CMK (cell line): ENCODE data around the gene NR4A3.
A peak's percentile ranks its signal among the peaks of the same experiment; 100 is the strongest.

Source experiments
- DNase-seq: peaks from one replicate; pipeline ENCODE4 v3.0.0-alpha.2; 2010; ENCODE audit warnings: low read depth

NR4A3 gene

DNA sequence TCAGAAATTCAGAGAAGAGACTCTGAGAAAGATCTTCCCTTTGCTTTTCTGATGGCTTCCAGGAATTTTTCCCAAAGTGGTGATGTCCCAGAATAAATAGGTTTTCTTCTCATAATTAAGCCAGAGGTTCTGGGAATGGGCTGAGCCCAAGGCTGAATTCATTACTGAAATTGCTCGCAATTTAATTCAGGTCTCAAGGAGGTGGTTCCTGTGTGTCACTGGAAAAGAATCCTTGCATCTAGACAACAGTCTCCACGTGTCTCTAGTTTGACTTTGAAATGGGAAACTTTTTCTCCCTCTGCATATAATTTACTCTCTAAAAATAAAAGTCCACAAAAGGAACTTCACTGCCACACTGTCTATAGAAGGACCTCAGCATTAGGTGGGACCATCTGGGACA lies 57.0 kb downstream of the NR4A3 start:
- no peak for DNase-seq

- DNase-seq = no peak
Observed at GRCh38 chr9:99881769-99882168, 60.1 kb downstream of the NR4A3 start.

DNA sequence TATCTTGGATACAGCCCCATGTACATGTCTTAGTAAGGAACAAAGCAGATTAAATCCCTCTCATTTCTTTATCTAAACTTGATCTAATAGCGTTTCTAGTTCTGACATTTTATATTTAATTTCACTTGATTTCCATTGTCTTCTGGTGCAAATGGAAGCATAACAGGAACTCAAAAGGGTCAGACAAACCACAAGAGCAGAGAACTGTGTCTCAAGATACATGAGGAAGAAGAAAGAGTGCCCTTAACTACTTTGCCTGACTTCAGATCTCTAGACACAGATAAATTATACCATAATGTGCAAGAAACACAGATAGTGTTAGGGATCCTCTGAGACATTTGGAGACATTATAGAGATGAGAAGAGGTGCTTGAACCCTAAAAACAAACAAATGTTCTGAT lies 64.1 kb downstream of the NR4A3 start:
- no peak for DNase-seq

GRCh38 chr9:99889120-99889519 lies 67.4 kb downstream of the NR4A3 start:
- no peak for DNase-seq

GRCh38 chr9:99894826-99895225 lies 73.1 kb downstream of the NR4A3 start:
- DNase-seq = no peak

DNA sequence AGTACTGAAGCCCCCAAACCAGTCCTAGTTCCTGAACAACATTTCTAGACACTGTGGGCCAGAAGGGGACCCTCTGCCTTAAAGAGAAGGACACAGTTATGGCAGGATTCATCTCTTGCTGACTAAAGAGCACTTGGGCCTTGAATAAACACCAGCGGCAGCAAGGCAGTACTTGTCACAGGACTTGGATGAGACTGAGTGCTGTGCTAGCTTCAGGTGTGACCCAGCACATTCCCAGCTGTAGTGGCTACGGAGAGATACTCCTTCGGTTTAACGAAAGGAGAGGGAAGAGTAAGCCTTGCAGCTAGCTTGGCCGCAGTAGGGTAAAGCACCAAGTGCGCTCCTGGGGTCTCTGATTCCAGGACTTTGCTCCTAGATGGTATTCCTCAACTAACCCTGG lies 73.8 kb downstream of the NR4A3 start:
- DNase-seq = no peak

- DNase-seq = no peak
Observed at GRCh38 chr9:99896119-99896518, 74.4 kb downstream of the NR4A3 start.

DNA sequence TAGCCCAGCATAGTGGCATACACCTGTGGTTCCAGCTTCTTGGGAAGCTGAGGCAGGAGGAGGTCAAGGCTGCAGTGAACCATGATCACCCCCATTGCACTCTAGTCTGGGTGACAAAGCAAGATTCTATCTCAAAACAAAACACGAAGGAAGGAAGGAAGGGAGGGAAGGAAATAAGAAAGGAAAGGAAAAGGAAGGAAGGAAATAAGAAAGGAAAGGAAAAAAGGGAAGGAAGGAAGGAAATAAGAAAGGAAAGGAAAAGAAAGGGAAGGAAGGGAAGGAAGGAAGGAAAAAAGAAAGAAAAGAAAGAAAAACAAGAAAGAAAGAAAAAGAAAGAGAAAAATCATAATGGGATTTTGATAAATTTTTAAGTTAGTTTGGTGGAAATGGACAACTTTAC lies 81.7 kb downstream of the NR4A3 start:
- no peak for DNase-seq

- no peak for DNase-seq
Observed at GRCh38 chr9:99905833-99906402, 84.2 kb downstream of the NR4A3 start.

DNA sequence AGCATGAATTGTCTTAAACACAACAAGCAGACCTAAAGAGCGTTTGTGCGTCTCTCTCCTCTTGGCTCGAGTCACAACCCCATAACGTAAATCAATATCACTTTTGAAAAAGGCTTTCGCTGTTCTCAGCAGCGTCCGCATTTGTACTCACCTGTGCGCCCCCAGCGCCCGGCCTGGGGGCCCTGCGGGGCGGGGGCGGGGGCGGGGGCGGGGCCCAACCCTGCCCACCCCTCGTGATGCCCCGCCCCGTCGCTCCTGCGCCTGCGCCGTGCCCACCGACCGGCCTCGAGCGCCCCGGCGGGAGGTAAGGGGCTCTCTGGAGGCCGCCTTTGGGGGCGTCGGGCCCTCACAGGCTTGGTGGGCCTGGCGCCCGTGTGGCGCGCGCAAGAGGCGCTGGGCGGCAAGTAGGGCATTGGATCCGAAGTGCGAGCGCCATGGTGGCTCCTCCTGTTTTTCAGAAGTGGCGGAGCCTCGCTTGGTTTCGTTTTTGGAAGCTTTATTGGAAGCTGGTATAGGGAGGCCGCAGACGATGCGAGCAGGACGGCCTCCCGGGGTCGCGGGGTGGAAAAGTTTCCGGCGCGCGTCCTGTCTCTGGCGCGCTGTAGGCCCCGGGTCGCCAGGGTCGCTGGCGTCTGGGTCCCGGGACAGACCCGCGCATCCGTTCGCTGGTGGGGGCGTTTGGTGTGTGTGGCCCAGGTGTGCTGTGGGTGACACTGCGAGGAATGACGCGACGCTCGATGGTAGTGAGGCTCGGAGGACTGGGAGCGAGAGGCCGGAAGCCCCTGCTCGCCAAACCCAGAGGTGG lies 84.9 kb downstream of the NR4A3 start, which contains the start of gene STX17:
TSS of gene STX17 (plus strand) at position 252 of the 805 bp plus-strand sequence. CDS start 8,586 bp downstream, outside the sequence.
- peak; percentile 50 for DNase-seq

DNA sequence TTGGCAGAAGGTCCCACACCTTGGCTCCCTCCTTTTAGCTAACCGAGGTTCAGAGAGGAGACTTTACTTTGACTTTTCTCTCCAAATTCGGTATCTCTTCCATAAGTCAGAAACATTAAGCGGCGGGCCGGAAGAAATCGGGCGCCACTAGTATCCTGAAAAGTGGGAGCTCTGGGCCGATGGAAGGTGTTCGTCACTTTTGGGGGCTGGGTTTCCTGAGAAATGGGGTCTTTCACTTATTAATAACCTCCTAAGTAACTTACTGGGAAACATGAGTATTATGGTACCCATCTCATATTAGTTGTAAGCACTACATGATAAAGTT lies 85.5 kb downstream of the NR4A3 start:
- DNase-seq = no peak

- no peak for DNase-seq
Observed at GRCh38 chr9:99911600-99911999, 89.9 kb downstream of the NR4A3 start.
